ENCODE measurements around the gene R3HDM2. TPM values are rescaled to one million over a fixed set of nuclear protein-coding genes. Genes with fewer than 3 reads are reported as not detected.

Gene R3HDM2
- total RNA-seq, 1 experiment from 2014 or later = 64.8 TPM

- no peak overlapping the region for H3K27ac Mint-ChIP-seq (ENCODE audit: low read depth, unreplicated experiment)
- peaks cover 10% of the 10 kb centered on the region for H3K36me3 Mint-ChIP-seq (ENCODE audit: insufficient read depth, unreplicated experiment)
- H3K9me3 Mint-ChIP-seq (ENCODE audit: unreplicated experiment) = no peaks in the 10 kb centered on the region
- H3K4me1 Mint-ChIP-seq (ENCODE audit: insufficient read depth, unreplicated experiment) = no peaks in the 10 kb centered on the region
- BruUV-seq (replicated peaks) = no TSS peak
- H3K4me3 Mint-ChIP-seq (ENCODE audit: unreplicated experiment) = no peak overlapping the region
- H3K27me3 Mint-ChIP-seq (ENCODE audit: insufficient read depth, unreplicated experiment) = no peaks in the 10 kb centered on the region
- intact Hi-C loops (cut with micrococcal nuclease) = no loop called here
- ChIA-PET CTCF (interaction anchor here (0.6 kb wide), 2 partner anchors 22 to 909 kb away, joined by 3 read pairs; no protein-coding TSS in a partner anchor), POLR2A (no interaction called here)
- DNase-seq (ENCODE audit: unreplicated experiment) = no peak
- no peak for TF ChIP-seq CTCF (IDR thresholded peaks at IDR 0.05; ENCODE audit: unreplicated experiment)
Measured at GRCh38 chr12:57360468-57360867, 70.4 kb downstream of the R3HDM2 start.

GRCh38 chr12:57358646-57359045, 72.2 kb downstream of the R3HDM2 start:
- no TSS peak for BruUV-seq (replicated peaks)
- intact Hi-C loops (cut with micrococcal nuclease) = no loop called here
- H3K4me3 Mint-ChIP-seq (ENCODE audit: unreplicated experiment) = no peak overlapping the region

GRCh38 chr12:57355734-57356133, 75.1 kb downstream of the R3HDM2 start:
- no peak overlapping the region for H3K27ac Mint-ChIP-seq (ENCODE audit: low read depth, unreplicated experiment)
- peaks cover 19% of the 10 kb centered on the region for H3K36me3 Mint-ChIP-seq (ENCODE audit: insufficient read depth, unreplicated experiment)
- no peak for DNase-seq (ENCODE audit: unreplicated experiment)
- H3K27me3 Mint-ChIP-seq (ENCODE audit: insufficient read depth, unreplicated experiment) = no peaks in the 10 kb centered on the region
- ChIA-PET CTCF (no interaction called here), POLR2A (interaction anchor here (0.7 kb wide), 1 partner anchor 243 kb away, joined by 3 read pairs; no protein-coding TSS in a partner anchor)
- H3K4me3 Mint-ChIP-seq (ENCODE audit: unreplicated experiment) = no peak overlapping the region
- intact Hi-C loops (cut with micrococcal nuclease) = no loop called here
- BruUV-seq (replicated peaks) = no TSS peak
- H3K4me1 Mint-ChIP-seq (ENCODE audit: insufficient read depth, unreplicated experiment) = no peaks in the 10 kb centered on the region
- no peaks in the 10 kb centered on the region for H3K9me3 Mint-ChIP-seq (ENCODE audit: unreplicated experiment)
- TF ChIP-seq CTCF (IDR thresholded peaks at IDR 0.05; ENCODE audit: unreplicated experiment) = no peak

More at GRCh38 chr12:57358646-57359045, 72.2 kb downstream of the R3HDM2 start:
- Mint-ChIP-seq H3K27me3 (ENCODE audit: insufficient read depth, unreplicated experiment) (no peaks in the 10 kb centered on the region), H3K36me3 (ENCODE audit: insufficient read depth, unreplicated experiment) (peaks cover 19% of the 10 kb centered on the region), H3K4me1 (ENCODE audit: insufficient read depth, unreplicated experiment) (no peaks in the 10 kb centered on the region), H3K27ac (ENCODE audit: low read depth, unreplicated experiment) (no peak overlapping the region), H3K9me3 (ENCODE audit: unreplicated experiment) (no peaks in the 10 kb centered on the region)
- CTCF ChIA-PET = no interaction called here
- POLR2A ChIA-PET = no interaction called here
- no peak for DNase-seq (ENCODE audit: unreplicated experiment)
- TF ChIP-seq CTCF (IDR thresholded peaks at IDR 0.05; ENCODE audit: unreplicated experiment) = no peak

GRCh38 chr12:57352166-57352565, 78.7 kb downstream of the R3HDM2 start:
- Mint-ChIP-seq H3K4me3 (ENCODE audit: unreplicated experiment) (no peak overlapping the region), H3K27me3 (ENCODE audit: insufficient read depth, unreplicated experiment) (no peaks in the 10 kb centered on the region), H3K4me1 (ENCODE audit: insufficient read depth, unreplicated experiment) (no peaks in the 10 kb centered on the region), H3K36me3 (ENCODE audit: insufficient read depth, unreplicated experiment) (peaks cover 36% of the 10 kb centered on the region), H3K9me3 (ENCODE audit: unreplicated experiment) (no peaks in the 10 kb centered on the region), H3K27ac (ENCODE audit: low read depth, unreplicated experiment) (no peak overlapping the region)
- intact Hi-C loops (cut with micrococcal nuclease) = no loop called here
- no TSS peak for BruUV-seq (replicated peaks)
- CTCF ChIA-PET = no interaction called here
- TF ChIP-seq CTCF (IDR thresholded peaks at IDR 0.05; ENCODE audit: unreplicated experiment) = no peak
- no peak for DNase-seq (ENCODE audit: unreplicated experiment)
- POLR2A ChIA-PET = interaction anchor here (2.1 kb wide), 1 partner anchor 12 kb away, joined by 9 read pairs; no protein-coding TSS in a partner anchor
